ENCODE results near the gene ABCA13.

Gene ABCA13

DNA sequence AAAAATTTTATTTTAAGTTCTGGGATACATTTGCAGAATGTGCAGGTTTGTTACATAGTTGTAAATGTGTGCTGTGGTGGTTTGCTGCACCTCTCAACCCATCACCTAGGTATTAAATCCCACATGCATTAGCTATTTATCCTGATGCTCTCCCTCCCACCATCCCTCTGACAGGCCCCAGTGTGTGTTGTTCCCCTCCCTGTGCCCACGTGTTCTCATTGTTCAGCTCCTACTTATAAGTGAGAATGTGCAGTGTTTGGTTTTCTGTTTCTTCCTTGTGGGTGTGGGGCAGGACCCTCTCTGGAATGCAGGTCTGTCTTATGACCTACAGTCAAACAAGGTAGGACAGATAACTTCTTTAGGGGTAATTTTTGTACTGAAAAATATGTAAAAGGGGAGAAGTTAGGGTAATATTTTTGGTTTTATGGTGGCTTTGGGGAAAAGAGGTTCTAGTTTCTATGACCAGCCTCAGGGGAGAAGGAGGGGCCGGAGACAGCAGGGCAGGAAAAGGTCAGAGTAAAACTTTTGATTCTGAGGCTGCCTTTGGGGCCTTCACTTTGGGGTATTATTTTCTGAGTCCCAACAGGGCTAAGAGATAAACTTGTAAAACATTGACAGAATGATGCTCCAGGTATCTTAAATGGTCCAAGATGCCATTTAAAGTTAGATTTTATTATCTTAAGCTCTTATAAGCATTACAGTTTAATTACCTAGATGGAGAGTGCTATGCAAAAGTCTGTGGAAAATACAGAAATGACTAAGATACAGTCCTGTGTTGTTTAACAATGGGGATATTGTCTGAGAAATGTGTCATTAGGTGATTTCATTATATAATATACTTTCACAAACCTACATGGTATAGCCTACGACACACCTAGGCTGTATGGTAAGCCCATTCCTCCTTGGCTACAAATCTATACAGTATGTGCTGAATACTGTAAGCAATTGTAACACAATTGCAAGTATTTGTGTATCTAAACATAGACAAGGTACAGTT, 354.8 kb downstream of the ABCA13 start:
- DNase-seq = no peak

DNA sequence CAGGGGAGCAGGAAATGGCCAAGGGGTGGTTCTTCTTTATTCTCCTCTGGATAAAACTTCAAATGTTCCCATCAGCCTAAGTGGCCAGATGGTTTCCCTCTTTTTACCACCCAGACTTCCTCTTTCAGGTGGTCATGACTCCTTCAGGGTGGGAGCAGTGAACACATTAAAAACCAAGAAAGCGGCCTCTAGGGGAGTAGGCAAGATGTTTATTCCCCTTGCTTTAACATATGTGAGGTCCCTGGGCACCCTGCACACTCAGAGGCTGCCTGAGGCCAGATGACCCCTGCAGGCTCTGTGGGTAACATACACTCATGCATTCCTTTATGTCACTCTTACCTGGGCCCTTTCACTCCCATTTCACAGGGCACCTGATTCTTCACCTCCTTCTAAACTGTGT, 357.4 kb downstream of the ABCA13 start:
- DNase-seq = no peak

DNA sequence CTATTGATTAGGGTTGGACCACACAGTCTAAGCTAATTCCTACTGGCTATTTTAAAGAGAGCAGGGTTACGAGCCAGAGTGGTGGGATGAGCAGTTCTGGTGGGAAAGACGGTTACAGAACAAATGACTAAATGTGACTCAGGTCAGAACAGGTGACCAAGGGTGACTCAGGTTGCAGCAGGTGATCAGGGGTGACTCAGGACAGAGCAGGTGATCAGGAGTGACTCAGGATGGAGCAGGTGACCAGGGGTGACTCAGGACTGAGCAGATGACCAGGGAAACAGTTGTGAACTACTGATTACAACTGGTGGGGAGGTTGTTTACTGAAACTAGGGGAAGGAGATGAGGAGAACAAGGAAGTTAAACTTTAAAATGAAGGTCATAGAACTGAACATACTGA, 366.3 kb downstream of the ABCA13 start:
- DNase-seq = no peak

DNA sequence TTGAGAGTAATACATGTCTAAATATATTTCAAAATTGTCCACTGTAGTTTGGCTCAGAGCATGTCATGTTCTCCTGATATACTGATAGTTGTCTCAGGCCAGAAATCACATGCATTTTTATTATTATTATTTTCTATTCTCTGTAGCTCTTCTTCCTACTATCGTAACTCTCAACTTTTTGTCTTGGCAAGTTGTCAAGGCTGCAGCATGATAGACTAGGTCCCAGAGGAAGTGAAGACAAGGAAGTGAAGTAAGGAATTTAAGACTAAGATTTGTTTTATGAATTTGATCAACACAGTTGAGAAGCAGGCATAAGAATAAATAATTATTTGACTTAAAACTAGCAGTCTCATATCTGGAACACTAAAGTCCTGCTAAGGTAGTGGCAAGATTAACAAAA, 369.5 kb downstream of the ABCA13 start:
- no peak for DNase-seq

DNA sequence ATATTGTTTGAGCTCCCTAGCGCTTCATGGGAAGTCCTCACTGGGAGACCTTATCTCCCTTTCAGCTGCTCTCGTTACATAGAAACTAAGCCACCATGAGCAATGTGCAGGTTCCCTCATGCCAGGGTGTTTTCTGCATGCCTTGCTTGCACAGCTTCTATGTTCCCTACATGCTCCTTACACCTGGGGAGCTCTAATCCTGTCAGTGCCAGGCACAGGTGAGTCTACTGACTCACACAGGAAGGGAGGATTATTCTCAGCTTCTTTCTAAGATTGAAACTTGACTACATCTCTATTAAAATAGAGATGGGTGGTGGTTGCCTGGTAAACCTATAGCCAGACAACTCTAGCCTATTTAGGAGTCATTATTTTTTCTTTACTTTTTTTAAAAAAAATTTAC, 377.4 kb downstream of the ABCA13 start:
- DNase-seq = no peak

DNA sequence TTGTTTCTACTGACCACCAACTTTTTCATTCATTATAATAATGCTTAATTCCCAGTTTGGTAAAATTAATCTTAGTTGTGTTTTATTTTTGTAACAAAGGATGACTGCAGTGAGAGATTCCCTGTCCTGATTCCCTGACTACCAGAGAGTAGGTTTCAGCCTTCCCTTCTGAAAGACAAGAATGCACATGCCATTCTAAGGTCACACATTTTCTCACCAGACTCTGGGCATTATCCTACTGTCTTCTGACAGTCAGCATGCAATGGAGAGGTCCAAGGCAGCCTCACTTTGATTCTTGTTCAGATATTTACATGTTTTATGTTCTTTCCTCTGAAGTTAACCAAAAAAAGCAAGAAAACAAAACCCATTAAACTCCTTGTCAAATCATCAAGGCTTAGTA, 380.4 kb downstream of the ABCA13 start:
- DNase-seq = no peak

DNA sequence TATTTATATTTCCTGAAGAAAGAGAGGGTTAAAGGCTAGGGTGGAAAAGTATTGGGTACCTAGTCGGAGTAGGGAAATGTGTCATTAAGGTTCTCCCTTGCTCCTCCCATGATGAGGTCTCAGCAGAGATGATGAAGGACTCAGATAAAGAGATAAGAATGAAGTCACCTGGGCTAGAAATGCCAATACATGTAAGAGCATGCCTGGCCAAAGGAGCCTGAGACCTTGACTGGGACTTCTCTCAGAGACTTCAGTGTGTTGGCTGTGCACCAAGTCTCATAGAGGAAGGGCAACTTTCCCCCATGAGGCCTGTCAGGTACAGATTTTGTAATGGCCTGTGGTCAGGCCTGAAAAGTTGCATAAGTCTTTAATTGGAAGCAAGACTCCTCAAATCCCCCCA, 392.1 kb downstream of the ABCA13 start:
- no peak for DNase-seq

DNA sequence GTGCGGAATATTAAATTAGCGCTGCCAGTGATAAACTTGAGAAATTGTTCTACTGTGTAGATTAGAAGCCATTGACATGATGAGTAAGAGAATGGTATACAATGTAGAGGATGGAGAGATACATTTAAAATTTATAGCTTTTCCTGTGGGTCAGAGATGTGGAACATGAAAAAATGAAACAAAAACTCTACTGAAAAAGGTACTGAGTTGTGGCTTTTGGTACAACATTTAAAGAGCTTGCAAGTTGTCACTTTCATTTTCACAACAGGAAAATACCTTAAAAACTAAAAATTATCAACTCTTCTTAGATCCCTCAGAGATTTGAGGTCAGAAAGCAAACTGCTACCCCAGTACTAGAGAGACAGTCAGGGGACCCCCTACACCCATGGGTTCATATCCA, 404.3 kb downstream of the ABCA13 start:
- no peak for DNase-seq

DNA sequence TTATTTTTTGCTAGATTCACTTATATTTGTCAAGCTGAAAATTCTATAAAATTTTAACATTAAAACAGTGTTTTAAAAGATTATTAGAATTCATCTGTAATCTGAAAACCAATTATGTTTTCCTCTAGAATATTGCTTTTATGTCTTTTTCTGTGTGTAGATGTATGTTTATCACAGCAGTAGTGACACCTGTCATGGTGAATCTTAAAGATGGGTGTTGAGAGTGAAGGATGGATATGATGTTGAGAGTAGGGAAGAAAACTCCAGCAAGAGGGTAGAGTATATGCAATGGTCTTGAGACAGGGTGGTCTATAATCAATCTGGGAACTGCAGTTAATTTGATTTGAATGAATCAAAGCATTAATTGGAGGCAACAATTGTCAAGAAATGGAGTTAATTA, 416.2 kb downstream of the ABCA13 start:
- DNase-seq = no peak

DNA sequence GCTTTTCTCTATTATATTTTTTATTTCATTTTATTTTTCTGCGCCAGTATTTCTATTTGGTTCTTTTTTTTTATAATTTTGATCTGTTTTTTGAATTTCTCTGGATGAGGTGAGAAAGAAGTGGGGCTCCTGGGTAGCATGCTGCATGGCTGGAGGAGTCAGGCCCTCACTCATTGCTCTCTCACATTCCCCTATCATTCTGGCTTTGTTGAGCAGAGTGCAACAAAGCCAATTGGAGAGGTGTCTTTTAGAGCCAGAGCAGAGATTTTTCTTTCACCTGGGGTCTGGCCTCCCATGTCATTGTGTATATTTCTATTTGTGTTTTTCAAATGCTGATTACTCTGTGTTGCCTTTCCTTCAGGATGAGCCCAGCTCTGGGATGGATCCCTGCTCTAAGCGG, 423.1 kb downstream of the ABCA13 start:
- DNase-seq = no peak

DNA sequence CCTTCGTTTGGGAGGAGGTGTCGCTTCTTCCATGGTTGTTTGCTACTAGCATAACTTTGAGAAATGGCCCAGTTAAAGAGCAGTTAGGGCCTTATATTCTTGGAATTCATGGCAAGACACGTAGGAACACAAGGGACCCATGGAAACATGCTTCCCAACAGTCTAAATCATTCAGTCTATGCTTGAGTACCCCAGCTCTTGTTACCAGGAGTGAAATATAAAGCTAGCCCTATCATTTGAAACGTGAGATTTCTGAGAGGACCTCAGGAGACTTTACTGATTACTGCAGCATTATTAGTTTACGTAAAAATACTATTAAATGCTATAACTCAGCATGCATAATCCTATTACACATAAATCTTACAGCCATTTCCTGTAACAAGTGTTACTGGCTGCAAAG, 424.5 kb downstream of the ABCA13 start:
- no peak for DNase-seq

DNA sequence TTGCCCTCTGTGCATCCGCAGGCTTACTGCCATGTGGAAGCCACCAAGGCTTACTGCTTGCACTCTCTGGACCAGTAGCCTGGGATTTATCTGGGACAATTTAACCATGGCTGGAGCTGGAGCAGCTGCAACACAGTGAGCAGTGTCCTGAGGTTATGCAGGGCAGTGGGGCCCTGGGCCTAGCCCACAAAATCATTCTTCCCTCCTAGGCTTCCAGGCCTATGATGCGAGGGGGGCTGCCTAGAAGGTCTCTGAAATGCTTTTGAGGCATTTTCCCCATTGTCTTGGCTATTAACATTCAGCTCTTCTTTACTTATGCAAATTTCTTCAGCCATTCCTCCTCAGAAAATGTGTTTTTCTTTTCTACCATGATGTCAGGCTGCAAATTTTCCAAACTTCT, 439.4 kb downstream of the ABCA13 start:
- no peak for DNase-seq

DNA sequence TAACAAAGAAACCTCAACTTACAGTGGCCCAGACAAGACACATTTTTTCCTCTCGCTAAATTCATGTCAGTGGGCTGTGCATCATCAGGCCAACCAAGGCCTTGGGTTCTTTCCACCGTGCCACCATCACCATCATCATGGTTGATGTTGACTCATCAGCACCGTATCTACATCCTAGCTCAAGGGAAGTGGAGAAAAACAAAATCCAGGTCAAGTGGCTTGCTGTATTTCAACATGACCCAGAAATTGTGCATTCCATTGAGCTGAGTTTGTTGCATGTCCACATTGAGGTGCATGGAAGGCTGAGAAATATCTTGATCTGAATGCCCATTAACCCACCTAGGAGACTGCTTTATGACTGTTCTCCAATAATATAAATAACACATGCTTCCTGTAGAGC, 440.7 kb downstream of the ABCA13 start:
- DNase-seq = no peak

DNA sequence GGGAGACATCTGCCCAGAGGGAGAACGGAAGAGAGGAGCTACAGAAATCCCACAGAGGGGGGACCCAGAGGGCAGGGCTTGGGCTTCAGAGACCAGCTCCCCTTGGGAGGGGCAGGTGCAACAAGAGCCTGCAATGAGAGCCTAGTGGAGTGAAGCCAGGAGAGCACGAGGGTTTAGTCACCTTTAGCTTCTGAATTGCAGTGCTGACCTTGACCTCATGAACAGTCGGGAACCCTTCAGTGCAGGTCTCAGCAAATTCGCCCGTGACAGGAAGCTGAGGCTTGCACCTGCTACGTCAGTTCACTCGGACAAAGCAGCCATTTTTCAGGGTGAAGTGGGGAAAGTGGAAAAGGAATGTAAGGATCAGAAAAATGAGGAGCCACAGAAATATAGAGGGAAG, 446.2 kb downstream of the ABCA13 start:
- no peak for DNase-seq

DNA sequence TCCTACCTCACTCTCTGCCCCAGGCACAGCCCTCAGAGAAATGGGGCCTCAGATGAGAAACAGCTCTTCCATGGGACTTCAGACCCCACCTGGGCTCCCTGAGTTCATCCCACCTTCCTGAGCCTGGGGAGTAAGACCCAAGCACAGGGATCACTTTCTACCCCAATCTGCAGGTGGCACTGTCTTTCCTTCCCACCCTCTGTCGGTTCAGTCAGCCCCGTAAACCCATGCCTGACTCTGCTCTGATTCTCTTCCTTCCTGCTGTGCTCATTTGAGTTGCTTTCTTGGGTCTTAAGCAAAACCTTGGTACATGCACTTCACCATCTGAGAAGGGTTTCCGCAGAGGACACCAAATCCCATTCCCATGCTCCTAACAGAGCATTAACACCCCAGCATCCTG, 446.7 kb downstream of the ABCA13 start:
- no peak for DNase-seq

DNA sequence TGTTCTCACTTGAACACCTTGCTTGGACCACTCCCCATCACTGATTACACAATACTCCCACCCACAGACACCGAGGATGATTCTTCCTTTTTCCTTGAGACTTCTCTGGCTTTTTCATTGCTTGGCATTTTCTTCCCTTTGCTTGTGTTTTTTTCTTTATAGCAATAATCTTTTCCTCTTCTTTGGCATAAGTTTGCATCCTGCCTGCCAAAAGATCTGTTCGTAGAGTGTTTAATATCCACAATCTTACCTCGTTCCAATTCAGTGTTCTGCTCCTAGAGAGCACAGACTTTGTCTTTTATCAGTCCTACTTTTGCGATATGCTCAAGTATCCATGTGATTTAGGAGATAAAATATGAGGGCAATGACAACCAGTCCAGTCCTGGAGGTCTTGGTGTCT, 449.8 kb downstream of the ABCA13 start:
- DNase-seq = no peak

DNA sequence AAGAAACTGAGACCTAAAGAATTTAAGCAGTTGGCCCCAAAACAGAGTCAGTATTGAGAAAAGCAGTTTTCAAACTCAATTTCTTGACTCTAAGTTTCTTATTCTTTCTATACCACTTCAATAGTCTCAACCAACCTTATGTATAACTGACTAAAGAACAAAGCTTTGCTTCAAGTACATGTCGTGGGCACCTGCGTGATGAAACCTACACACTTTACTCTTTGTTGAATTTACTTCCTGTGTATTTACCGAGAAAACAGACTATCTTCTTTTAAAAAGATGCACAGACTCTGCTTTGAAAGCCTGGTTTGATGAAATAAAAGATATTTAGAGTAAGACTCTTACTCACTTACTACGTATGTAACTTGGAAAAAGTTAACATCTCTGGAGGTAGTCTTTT, 455.9 kb downstream of the ABCA13 start:
- no peak for DNase-seq

DNA sequence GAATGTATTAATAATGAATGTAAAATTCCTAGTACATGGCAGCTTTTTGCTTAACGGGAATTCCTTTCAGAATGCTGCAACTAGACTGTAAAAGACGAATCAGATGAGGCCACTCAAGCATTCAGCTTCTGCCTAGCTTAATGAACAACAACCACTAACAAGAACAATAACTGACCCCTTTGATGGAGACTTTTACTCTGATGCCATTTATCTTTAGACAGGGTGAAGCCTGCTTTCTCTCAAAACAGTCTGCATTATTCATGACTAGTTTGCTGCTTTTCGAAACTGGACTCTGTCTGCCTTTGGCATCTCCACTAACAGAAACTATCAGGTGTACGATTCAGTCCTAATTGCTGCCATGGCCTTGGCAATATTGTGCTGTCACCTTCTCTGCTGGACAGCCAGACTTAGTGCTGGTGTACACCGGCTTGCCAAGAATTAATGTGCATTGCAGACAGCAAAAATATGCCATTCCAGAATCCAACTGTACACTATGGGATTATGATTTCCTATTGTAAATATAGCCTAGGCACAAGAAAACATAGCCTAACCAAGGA, 457.6 kb downstream of the ABCA13 start:
- no peak for DNase-seq

DNA sequence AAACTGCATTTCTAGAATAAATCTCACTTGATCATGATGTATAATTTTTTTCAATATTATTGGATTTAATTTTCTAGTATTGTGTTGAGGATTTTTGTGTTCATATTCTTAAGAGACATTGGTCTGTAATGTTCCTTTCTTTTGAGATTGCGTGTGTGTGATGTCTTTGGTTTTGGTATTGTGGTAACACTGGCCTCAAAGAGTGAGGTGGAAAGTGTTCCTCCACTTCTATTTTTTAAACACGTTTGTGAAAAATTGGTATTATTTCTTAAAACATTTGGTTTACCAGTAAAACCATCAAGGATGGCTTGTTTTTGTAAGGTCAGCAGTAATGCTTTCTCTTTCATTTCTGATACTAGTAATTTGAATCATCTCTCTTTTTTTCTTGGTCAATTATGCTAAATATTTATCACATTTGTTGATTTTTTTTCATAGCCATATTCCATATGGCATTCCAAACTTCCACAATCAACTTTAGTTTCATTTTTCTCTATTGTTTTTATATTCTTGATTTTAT, 462.9 kb downstream of the ABCA13 start:
- DNase-seq = no peak

DNA sequence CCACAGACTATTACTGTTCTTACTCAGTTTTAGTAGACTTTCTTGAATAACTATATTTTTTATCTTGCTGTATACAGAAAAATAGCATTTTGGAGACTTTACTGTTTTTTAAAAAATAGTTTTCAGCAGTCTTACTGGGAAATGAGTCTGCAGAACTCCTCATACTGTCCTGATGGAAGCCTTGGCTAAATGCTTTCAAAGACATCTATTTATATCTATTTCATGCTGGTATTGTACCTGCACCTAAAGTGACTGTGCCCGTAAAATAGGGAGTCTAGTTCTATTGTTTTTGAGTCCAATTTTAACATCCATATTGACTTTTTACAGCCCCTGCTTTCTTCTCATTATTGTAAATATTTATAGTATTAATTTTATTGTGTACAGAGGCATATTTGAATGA, 464.5 kb downstream of the ABCA13 start:
- DNase-seq = no peak

DNA sequence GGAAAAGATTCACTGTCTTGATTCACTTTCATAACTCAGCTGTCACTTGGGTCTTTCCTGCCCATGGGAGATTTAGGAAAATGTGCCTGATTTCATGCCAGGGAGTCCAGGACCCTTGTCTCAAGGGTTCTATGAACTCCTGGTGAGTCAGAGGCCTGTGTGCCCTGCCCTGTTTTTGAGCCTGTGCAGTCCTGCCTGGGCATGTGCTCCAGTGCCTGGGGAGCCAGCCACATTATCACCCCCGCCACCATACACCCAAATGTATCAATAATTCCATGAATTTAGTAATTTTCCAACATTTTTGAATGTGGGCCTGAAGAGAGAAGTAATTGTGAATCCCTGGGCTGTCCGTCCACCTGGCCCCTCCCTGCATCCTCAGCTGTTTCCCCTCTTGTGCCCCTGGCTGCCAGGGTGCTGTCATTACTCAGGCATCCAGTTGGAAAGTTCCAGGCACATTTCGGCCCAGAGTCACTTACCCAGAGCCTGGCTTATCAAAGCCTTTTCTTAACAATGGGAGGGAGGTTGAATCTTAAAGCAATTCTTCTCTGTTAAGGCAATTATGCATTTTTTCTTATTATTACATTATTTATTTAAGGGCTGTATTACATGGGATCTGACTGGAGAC, 465.2 kb downstream of the ABCA13 start:
- no peak for DNase-seq

DNA sequence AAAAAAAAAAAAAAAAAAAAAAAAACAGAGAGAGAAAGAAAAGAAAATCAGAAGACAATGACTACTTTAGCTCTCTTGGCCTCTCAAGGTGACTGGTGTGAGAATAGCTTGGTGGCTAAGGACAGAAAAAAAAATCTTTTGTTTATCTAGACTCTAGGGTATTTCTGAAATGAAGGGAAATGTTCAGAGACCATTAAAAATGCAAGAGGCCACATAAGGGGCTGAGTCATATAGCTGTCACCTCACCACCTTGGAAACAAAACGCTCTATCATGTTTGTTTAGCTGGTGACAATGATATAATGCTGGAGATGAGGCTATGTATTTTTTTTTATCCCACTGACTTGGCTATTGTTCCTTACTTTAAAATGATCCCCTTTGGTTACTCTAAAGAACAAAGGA, 466.1 kb downstream of the ABCA13 start:
- no peak for DNase-seq

DNA sequence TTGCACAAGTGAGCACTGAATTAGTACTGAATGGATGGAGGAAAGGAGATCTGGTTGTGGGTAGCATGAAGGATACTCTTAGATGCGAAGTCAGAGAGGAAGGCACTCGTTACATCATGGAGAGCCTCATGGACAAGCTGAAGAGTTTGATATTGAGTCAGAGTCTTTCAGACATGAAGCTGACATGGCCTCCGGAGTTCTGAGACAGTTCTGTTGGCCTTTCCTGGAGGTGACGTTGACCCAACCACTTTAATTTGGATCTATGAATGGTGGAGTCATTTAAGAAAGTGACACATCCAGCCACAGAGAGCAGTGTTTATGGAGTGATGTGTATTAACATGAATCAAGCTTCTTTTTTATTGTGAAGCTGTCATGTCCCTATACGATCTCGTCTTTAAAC, 466.8 kb downstream of the ABCA13 start:
- no peak for DNase-seq

DNA sequence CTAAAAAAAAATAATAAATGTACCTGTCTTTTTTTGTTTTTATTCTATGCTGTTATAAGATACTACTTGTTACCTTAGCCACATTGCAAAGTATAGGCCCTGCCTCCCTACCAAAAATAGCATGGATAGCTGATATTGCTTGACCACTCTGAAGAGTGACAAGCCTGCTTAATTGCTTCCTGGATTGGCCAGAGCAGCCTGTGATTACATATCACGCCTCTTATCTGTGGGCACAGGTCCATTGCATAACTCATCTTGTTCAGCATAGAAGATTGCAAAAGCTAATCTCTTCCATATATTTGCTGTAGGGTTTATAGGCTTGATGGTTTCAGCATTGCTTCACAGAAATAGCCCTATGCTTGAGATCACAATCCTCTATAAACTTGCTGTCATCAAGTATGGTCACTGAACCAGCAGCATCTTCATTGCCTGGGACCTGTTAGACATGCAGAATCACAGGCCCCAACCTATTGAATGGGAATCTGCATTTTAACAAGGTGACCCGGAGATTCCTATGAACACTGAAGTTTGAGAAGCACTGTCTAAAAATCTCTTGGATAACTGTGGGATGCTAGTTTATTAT, 472.3 kb downstream of the ABCA13 start:
- DNase-seq = no peak

All from NCI-H226 (cell line).